ENCODE data around the gene SLC25A47. TPM values are rescaled to one million over a fixed set of nuclear protein-coding genes. Genes with fewer than 3 reads are reported as not detected.

The SLC25A47 gene
- total RNA-seq, 1 experiment from 2014 or later = 0.13 TPM

DNA sequence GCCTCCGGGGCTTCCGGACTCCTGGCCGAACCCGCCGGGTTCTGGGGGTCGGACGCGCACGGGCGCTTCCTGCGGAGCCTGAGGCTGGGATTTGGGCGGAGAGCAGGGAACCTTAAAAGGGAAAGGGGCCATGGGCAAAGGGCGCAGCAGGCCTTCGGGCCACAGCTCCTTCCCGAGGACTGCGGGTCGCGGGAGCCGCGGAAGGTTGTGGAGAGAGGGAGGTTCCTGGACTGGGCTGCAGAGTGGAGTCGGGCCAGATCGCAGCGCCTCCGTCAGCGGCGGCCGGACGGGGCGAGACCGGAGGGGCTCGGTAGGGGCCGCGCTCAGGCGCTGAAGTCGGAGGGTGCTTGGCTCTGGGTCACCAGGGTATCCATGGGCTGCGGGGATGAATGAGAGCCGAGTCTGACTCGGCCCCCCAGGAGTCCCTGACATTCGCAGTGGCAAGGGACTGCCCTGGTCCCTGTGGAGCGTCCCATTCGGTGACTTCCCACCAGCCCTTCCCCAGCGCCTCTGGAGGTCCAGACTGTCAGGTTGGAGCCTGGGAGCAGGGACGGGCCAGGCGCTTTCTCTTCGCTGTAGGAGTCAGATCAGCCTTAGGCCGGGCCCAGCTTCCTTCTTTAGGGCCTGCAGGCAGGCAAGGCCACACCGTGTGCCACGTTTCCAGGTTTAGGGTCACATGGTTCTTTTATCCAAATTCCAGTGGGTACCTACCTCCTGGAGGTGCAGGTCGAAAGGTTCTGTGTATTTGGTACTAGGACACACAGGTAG, 16.0 kb upstream of the SLC25A47 start:
- H3K18ac ChIP-seq (ENCODE audit: insufficient read length, low read depth, low read length) = peak overlapping the region; percentile 93
- no CpG with 5 or more reads among the region's 49 CpGs for WGBS (ENCODE audit: extremely low coverage, insufficient read length, low lambda C conversion rate)
- H3K27me3 ChIP-seq (ENCODE audit: insufficient read depth, low read length) = no peaks in the 10 kb centered on the region
- no peak overlapping the region for H4K5ac ChIP-seq (ENCODE audit: insufficient read length, low read depth, low read length)
- peaks cover 3% of the 10 kb centered on the region for H3K79me1 ChIP-seq (ENCODE audit: insufficient read depth, low read depth, low read length, poor library complexity, severe bottlenecking)
- H3K27ac Mint-ChIP-seq = peak overlapping the region in 2 of 3 experiments; percentile 27 to 81; a peak in 3 of 7 replicates
- peaks cover 4% of the 10 kb centered on the region for H4K20me1 ChIP-seq (ENCODE audit: control insufficient read depth, insufficient read depth, insufficient read length)
- no peak overlapping the region for H2AK5ac ChIP-seq (ENCODE audit: insufficient read length, low read length)
- H3K23ac ChIP-seq (ENCODE audit: insufficient read length, low read depth, low read length) = no peak overlapping the region
- H3K9ac ChIP-seq (ENCODE audit: extremely low read depth, insufficient read length, low read length) = peak overlapping the region; percentile 54
- H2BK15ac ChIP-seq (ENCODE audit: low read depth, low read length) = no peak overlapping the region
- no peak overlapping the region for H2BK120ac ChIP-seq (ENCODE audit: low read depth, low read length, poor library complexity, severe bottlenecking)
- H2BK12ac ChIP-seq (ENCODE audit: insufficient read length, low read depth, low read length) = no peak overlapping the region
- no peaks in the 10 kb centered on the region; a peak in 1 of 5 replicates for H3K9me3 Mint-ChIP-seq
- DNase-seq = no peak
- H3K36me3 Mint-ChIP-seq (ENCODE audit: insufficient read depth in 1 of 3, low read depth in 3 of 3) = peaks cover 6 to 10% (median 10%) of the 10 kb centered on the region in 3 experiments; a peak in 6 of 7 replicates
- no peak overlapping the region for H4K91ac ChIP-seq (ENCODE audit: insufficient read length, low read depth, low read length)
- H3K4ac ChIP-seq (ENCODE audit: low read depth, low read length) = no peak overlapping the region
- H4K8ac ChIP-seq (replicated peaks; ENCODE audit: insufficient read length, low read depth, low read length) = no peak overlapping the region
- H3K4me1 ChIP-seq (ENCODE audit: insufficient read depth, low read length) = no peaks in the 10 kb centered on the region; the same call in 1 of the 2 replicates
- peak overlapping the region; percentile 86 to 94 for H3K4me3 Mint-ChIP-seq
- H3K79me2 ChIP-seq (ENCODE audit: insufficient read depth, low read length) = peaks cover 8% of the 10 kb centered on the region; the same call in 1 of the 2 replicates
- no peaks in the 10 kb centered on the region for H3K9me3 ChIP-seq (ENCODE audit: control insufficient read depth, low read depth, low read length)
- H3K56ac ChIP-seq (ENCODE audit: insufficient read length, low read depth, low read length) = no peak overlapping the region
- H2BK5ac ChIP-seq (ENCODE audit: insufficient read length, low read length) = no peak overlapping the region
- peak overlapping the region; percentile 92 for H3K14ac ChIP-seq (ENCODE audit: insufficient read depth, low read length)
- peaks cover 50 to 58% of the 10 kb centered on the region in 2 experiments for H3K4me1 Mint-ChIP-seq
- peaks cover 1% of the 10 kb centered on the region for H3K27me3 Mint-ChIP-seq (ENCODE audit: low read depth)
- H2BK20ac ChIP-seq (ENCODE audit: low read depth, low read length, poor library complexity, severe bottlenecking) = no peak overlapping the region
- peaks cover 16% of the 10 kb centered on the region for H3K23me2 ChIP-seq (ENCODE audit: insufficient read length, low read depth, low read length, poor library complexity, severe bottlenecking)
- H3T11ph ChIP-seq (ENCODE audit: low read length) = no peak overlapping the region
- H2AFZ ChIP-seq (ENCODE audit: low read length) = no peak overlapping the region
- no peak overlapping the region for H3K27ac ChIP-seq (ENCODE audit: insufficient read length, low read depth, low read length)
- TF ChIP-seq, protein P1, sequence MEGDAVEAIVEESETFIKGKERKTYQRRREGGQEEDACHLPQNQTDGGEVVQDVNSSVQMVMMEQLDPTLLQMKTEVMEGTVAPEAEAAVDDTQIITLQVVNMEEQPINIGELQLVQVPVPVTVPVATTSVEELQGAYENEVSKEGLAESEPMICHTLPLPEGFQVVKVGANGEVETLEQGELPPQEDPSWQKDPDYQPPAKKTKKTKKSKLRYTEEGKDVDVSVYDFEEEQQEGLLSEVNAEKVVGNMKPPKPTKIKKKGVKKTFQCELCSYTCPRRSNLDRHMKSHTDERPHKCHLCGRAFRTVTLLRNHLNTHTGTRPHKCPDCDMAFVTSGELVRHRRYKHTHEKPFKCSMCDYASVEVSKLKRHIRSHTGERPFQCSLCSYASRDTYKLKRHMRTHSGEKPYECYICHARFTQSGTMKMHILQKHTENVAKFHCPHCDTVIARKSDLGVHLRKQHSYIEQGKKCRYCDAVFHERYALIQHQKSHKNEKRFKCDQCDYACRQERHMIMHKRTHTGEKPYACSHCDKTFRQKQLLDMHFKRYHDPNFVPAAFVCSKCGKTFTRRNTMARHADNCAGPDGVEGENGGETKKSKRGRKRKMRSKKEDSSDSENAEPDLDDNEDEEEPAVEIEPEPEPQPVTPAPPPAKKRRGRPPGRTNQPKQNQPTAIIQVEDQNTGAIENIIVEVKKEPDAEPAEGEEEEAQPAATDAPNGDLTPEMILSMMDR (conservative IDR thresholded peaks at IDR 0.05) = no peak
- H3K4me2 ChIP-seq (ENCODE audit: insufficient read depth, insufficient read length, low read length) = peak overlapping the region; percentile 73
